GM19452 (cell line): ENCODE measurements around the gene DNALI1.
"Not testable (repeated sequence)": the region's sequence is repeated elsewhere in the genome, so short reads cannot be mapped to it uniquely, and the experiment has no call there.

Experiments
- ATAC-seq: cut with Tn5 transposase; IDR thresholded peaks from one replicate; pipeline ENCODE4 v1.9.1; 2021; ENCODE audit not compliant: unreplicated experiment

The DNALI1 gene

DNA sequence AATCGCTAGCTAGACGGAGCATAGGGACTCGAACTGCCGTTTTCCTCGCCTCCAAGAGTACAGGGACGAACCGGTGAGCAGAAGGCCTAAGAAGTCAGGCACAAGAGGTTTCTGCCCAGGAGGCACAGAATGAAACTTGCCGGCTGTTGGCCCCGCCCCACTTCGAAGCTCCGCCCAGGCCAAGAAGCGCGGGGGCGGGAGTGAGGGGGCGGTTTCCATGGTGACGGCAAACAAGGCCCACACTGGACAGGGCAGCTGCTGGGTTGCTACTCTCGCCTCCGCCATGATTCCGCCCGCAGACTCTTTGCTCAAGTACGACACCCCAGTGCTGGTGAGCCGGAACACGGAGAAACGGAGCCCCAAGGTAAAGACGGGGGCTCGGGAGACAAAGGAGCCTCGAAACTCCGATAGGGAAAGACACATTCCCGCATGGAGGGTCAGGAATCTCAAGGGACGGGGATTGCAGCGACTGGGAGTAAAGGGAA is at the start of gene DNALI1:
Gene DNALI1 (plus strand): TSS at position 229 of the 485 bp plus-strand sequence. CDS start 55 bp downstream, at position 284.
- no peak for ATAC-seq

DNA sequence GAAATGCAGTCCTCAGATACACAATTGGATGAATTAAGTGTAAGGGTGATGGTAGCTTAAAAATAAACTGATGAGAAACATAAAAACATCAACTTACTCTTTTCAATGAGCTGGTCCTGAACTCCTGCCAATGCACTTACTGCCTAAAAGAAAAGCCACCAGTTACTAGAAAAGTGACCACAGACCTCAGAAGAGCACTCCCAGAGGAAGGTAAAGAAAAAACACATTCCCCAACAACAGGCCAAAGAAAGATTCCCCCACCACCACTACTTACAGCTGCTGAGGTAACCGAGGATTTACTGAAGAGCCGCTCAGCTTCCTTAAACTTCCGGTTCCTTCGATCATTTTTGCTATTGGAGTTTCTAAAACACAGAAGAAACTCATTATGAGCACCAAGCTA is 47.6 kb upstream of the DNALI1 start:
- no peak for ATAC-seq

- ATAC-seq, result no peak
Observed at GRCh38 chr1:37513795-37514349, 42.9 kb upstream of the DNALI1 start.

DNA sequence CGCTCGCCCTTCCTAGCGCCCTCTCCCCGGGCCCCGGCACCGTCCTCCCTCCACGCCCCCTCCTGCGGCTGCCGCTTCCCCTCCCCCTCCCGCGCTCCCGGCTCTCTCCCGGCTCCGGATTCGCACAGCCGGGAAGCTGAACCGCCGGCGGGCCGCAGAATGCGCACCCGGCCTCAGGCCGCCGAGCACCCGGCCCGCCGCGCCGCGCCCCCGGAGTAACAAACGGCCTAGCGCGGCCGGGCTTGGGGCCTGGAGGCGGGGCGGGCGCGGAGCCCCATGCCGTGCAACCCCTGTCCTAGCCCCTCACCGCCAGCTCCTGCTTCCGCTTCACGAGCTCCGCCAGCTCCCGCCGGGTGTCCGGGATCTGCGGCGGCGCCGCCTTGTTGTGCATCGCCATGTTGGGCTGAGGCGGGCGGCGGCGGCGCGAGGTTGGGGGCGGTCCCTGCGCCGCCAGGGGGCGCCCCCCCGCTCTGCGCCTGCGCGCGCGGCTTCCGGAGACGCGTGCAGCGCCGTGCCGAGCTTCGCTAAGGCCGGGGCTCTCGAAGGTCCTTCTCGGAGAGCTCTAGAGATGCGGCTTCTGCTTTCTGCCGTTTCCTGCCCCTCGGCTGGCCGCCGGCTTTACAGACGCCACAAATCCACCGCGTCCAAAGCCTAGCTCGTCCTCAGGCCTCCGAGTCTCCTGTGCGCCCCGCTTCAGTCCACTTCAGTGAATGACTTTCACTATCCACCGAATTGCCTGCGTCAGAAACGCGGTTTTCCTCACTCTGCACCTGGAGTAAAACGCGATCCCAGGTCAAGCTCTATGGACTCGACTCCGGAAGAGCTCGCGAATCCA is 42.2 kb upstream of the DNALI1 start, which contains the start of gene MEAF6:
Gene MEAF6 (minus strand): TSS at position 417 of the 835 bp plus-strand sequence. CDS start 20 bp downstream, at position 397.
- peak; percentile 88 for ATAC-seq

GRCh38 chr1:37515185-37516034 is 41.3 kb upstream of the DNALI1 start:
- no peak for ATAC-seq

GRCh38 chr1:37517569-37517968 is 39.2 kb upstream of the DNALI1 start:
- ATAC-seq, result no peak

- not testable (repeated sequence) for ATAC-seq
Observed at GRCh38 chr1:37518241-37518640, 38.5 kb upstream of the DNALI1 start.

DNA sequence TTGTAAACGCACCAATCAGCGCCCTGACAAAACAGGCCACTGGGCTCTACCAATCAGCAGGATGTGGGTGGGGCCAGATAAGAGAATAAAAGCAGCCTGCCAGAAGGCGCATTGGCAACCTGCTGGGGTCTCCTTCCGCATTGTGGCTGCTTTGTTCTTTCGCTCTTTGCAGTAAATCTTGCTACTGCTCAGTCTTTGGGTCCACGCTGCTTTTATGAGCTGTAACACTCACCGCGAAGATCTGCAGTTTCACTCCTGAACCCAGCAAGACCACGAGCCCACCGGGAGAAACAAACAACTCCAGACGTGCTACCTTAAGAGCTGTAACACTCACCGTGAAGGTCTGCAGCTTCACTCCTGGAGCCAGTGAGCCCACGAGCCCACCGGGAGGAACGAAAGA is 37.8 kb upstream of the DNALI1 start:
- not testable (repeated sequence) for ATAC-seq

DNA sequence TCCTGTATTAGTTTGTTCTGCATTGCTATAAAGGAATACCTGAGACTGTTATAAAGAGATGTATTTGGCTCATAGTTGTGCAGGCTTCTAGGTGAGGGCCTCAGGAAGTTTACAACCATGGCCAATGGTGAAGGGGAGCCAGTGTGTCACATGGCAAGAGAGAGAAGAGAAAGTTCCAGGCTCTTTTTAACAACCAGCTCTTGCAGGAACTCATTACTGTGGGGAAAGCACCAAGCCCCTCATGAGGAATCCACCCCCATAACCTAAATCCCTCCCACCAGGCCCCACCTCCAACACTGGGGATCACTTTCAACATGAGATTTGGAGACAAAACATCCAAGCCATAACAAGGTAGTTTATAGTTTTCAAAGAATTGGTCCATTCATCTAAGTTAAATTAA is 37.1 kb upstream of the DNALI1 start:
- no peak for ATAC-seq

GRCh38 chr1:37529888-37530287 is 26.9 kb upstream of the DNALI1 start:
- ATAC-seq, result not testable (repeated sequence)

DNA sequence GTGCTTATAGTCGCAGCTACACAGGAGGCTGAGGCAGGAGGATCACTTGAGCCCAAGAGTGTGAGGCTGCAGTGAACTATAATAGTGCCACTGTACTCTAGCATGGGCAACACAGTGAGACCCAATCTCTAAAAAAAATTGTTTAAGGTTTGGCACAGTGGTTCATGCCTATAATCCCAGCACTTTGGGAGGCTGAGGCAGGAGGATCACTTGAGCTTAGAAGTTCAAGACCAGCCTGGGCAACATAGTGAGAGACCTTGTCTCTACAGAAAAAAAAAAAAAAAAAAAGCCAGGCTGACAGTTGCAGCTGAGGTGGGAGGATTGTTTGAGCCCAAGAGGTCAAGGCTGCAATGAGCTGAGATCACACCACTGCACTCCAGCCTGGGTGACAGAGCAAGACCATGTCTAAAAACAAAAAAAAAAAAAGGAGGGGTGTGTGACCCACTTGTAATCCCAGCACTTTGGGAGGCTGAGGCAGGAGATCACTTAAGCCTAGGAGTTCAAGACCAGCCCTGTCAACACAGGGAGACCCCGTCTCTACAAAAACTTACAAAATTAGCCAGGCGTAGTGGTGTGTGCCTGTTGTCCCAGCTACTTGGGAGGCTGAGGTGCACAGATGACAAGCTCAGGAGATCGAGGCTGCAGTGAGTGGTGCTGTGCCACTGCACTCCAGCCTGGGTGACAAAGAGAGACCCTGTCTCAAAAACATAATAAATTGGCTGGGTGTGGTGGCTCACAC is 24.2 kb upstream of the DNALI1 start:
- ATAC-seq, result not testable (repeated sequence)

DNA sequence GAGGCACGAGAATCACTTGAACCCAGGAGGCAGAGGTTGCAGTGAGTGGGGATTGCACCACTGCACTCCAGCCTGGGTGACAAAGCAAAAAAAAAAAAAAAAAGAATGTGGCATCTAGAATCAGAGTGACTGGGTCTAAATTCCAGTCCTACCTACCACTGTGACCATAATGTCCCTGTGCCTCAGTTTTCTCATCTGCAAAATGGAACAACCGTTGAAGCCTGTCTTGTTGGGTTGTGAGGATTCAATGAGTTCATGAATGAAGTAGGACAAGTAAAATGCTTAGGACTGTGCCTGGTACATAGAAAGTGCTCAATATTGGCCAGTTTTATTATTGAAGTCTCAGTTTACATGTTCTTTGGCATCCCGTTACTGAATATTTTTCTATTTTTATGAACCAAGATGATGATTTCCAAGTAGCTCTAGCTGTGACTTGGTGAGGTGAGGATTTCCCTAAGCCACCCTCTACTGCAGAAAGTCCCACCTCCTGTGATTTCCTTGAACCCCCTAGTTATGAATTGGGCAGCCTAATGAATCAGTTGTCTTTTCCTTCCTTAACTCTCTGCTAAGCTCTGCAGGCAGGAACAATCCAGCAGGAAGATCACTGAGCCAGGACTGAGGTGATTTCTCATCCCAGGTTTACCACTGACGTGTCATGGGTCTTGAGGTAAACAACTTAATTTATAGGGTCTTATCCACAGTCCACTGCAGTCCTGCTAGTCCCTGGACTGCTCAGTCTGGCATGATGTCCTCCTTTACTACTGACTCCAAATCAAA is 23.2 kb upstream of the DNALI1 start:
- ATAC-seq, result no peak

DNA sequence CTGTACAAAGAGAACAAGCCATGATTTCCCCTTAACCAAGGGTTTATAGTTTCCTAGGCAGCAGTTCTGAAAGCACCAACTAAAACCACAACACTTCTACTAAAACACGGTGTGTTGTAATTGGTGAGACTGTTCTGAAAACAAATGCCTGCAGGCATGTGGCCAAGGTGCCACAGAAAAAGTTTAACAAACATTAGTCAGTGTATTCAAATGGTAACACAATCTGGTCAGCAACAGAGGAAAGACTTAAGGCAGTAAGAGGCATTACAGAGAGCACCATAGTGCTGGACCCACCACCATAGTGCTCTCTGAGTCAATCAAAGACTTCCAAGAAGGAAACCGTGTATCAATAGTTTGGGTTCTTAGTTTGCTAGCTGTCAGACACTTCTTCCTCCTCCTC is 19.4 kb upstream of the DNALI1 start:
- ATAC-seq, result no peak

GRCh38 chr1:37539154-37539553 is 17.6 kb upstream of the DNALI1 start:
- ATAC-seq, result not testable (repeated sequence)

DNA sequence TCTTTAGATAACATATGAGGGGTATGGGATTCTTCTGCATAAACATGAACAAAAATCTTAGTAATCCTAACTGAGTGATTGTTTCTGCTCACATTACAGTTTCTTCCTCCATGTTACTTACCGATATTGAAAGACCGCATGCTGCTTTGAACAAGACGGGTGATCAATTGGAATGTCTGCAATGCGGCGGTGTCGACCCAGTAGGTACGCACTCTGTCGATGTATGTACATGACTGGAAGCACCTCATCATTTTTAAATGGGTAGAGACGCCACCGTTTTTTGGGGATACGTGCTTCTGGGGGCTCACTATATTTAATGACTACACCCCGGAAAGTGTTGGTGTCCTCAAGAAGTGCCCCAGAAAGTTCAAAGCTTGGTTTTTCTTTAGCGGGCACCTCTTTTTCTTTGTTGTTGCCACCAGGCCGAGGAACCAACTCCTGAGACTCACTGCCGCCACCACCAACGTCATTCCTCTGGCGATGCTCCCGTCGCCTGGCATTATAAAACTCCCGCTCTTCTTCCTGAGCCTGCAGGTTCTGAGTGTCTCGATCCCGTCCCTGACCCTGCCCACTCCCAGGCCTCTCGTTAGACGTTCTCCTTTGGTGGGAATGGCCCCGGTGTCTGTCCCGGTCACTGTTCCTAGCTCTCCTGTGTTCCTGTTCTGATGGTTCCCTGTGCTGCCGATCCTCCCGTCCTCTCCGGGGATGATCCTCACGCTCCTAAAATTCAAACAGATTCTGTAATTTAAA is 16.5 kb upstream of the DNALI1 start:
- ATAC-seq, result no peak

- no peak for ATAC-seq
Observed at GRCh38 chr1:37544530-37544929, 12.2 kb upstream of the DNALI1 start.

- no peak for ATAC-seq
Observed at GRCh38 chr1:37545019-37545418, 11.7 kb upstream of the DNALI1 start.

DNA sequence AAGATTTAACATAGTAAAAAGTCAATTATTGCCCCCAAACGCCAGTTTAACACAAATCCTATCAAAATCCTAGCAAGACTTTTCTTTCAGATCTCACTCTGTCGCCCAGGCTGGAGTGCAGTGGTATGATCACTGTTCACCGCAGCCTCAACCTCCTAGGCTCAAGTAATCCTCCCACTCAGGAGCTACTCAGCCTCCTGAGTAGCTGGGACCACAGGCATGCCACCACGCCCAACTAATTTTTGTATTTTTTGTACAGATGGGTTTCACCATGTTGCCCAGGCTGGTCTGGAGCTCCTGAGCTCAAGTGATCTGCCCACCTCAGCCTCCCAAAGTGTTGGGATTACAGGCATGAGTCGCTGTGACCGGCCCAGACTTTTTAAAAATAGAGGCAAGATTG is 7.4 kb upstream of the DNALI1 start:
- no peak for ATAC-seq

GRCh38 chr1:37553598-37553926 is 3.2 kb upstream of the DNALI1 start:
- ATAC-seq, result no peak
